Measurements from ENCODE around the gene CXCL10. TPM values are rescaled to one million over a fixed set of nuclear protein-coding genes. Genes with fewer than 3 reads are reported as not detected.

Gene CXCL10
- total RNA-seq, 2 donors from 2014 or later = 0.28 TPM; not detected in 1

DNA sequence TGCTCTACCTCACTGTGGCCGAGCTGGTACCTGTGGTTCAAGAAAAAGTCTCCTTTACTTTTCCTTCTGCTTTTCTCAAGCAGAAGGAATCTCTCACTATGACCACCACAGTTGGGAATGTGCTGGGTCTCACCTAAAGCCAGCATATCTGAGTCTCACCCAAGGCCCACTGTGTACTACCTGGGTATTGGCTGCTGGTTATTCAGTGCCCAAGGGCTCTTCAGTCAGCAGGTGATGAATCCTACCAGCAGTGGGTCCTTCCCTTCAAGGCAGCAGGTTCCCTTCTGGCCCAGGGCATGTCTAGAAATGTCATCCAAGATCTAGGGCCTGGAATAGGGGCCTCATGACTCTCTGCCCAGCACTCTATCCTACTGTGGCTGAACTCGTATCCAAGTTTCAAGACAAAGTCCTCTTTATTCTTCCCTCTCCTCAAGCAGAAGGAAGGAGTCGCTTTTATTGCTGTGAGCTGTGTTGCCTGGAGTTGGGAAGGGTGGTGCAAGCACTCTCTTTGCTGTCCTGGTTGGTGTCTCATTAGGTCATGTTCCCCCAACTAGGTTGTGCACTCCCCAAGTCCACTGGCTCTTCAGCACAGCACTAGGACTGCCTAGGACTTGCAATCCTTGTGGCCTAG is 6.1 kb downstream of the CXCL10 start:
- no peaks in the 10 kb centered on the region for H3K27me3 ChIP-seq
- H3K4me1 ChIP-seq = no peaks in the 10 kb centered on the region
- no peak overlapping the region for H3K4me3 ChIP-seq
- H3K27ac ChIP-seq = no peak overlapping the region
- no peak for DNase-seq (ENCODE audit: low spot score)
- no peaks in the 10 kb centered on the region for H3K9me3 ChIP-seq
- TF ChIP-seq, protein P1, sequence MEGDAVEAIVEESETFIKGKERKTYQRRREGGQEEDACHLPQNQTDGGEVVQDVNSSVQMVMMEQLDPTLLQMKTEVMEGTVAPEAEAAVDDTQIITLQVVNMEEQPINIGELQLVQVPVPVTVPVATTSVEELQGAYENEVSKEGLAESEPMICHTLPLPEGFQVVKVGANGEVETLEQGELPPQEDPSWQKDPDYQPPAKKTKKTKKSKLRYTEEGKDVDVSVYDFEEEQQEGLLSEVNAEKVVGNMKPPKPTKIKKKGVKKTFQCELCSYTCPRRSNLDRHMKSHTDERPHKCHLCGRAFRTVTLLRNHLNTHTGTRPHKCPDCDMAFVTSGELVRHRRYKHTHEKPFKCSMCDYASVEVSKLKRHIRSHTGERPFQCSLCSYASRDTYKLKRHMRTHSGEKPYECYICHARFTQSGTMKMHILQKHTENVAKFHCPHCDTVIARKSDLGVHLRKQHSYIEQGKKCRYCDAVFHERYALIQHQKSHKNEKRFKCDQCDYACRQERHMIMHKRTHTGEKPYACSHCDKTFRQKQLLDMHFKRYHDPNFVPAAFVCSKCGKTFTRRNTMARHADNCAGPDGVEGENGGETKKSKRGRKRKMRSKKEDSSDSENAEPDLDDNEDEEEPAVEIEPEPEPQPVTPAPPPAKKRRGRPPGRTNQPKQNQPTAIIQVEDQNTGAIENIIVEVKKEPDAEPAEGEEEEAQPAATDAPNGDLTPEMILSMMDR (IDR thresholded peaks at IDR 0.05) = no peak
- H3K36me3 ChIP-seq = no peaks in the 10 kb centered on the region

DNA sequence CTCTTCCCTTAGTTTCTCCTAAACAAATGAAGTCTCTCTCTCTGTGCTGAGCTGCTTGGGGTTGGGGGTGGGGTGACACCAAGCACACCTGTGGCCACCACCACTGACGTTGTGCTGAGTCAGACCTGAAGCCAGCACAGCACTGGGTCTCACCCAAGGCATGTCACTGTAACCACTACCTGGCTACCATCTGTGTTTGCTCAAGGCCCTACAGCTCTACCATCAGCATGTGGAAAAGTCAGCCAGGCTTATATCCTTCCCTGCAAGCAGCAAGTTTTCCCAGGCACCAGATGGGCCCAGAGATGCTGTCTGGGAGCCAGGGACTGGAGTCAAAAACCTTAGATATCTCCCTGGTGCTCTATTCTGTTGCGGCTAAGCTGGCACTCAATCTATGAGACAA is 6.9 kb downstream of the CXCL10 start:
- Histone ChIP-seq H3K4me1 (peaks cover 0 to 4% of the 10 kb centered on the region in 2 donors), H3K4me3 (no peak overlapping the region), H3K36me3 (no peaks in the 10 kb centered on the region), H3K27me3 (no peaks in the 10 kb centered on the region), H3K9me3 (no peaks in the 10 kb centered on the region), H3K27ac (no peak overlapping the region)
- TF ChIP-seq, protein P1 (IDR thresholded peaks at IDR 0.05) = no peak
- DNase-seq (ENCODE audit: low spot score) = no peak

DNA sequence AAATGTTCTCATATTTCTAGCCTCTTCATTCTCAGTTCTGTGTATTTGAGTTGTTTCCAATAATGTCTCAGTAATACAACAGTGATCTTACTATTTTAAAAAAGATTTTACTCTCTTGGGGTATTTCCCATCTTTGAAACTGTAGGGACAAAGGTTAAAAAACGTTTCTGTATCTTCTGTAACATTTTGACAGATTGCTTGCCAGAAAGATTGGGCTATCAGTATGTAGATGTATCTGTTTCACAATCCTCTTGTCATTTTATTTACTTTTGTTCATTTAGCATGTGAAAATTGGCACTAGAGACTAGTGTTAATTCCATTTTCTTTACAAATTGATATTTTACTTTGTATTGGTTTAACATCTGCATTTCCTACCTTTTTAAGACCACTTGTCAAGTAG is 9.8 kb downstream of the CXCL10 start:
- no peak overlapping the region for H3K4me3 ChIP-seq
- no peak for DNase-seq (ENCODE audit: low spot score)
- no peaks in the 10 kb centered on the region for H3K36me3 ChIP-seq
- H3K27me3 ChIP-seq = no peaks in the 10 kb centered on the region
- peaks cover 0 to 6% of the 10 kb centered on the region in 2 donors for H3K4me1 ChIP-seq
- H3K27ac ChIP-seq = no peak overlapping the region
- TF ChIP-seq, protein P1 (IDR thresholded peaks at IDR 0.05) = no peak
- no peaks in the 10 kb centered on the region for H3K9me3 ChIP-seq

DNA sequence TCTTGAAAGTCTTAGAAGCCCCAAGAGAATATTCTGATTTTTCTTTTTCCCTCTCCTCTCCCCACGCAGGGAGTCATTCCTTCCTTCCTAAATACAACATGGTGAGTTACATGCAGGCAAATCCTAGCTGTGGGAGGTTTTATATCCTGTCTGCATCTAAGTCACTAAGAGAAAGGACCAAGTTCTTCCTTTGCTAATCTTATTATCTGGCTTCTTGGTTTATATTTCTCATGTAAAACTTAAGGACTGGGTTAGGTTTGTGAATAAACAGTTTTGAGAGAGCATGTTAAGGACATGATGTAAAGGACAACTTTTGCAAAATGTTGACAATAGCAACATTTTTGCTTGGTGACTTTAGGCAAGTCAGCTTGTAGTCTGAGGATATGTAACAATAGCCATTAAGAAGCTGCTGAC is 10.9 kb downstream of the CXCL10 start:
- peak overlapping the region in 1 of 2 donors; percentile 22 for H3K4me3 ChIP-seq
- peaks cover 0 to 6% of the 10 kb centered on the region in 2 donors for H3K4me1 ChIP-seq
- H3K27ac ChIP-seq = peak overlapping the region; percentile 46 to 63
- H3K9me3 ChIP-seq = no peaks in the 10 kb centered on the region
- DNase-seq (ENCODE audit: low spot score) = no peak
- no peaks in the 10 kb centered on the region for H3K36me3 ChIP-seq
- no peaks in the 10 kb centered on the region for H3K27me3 ChIP-seq
- TF ChIP-seq, protein P1 (IDR thresholded peaks at IDR 0.05) = no peak

DNA sequence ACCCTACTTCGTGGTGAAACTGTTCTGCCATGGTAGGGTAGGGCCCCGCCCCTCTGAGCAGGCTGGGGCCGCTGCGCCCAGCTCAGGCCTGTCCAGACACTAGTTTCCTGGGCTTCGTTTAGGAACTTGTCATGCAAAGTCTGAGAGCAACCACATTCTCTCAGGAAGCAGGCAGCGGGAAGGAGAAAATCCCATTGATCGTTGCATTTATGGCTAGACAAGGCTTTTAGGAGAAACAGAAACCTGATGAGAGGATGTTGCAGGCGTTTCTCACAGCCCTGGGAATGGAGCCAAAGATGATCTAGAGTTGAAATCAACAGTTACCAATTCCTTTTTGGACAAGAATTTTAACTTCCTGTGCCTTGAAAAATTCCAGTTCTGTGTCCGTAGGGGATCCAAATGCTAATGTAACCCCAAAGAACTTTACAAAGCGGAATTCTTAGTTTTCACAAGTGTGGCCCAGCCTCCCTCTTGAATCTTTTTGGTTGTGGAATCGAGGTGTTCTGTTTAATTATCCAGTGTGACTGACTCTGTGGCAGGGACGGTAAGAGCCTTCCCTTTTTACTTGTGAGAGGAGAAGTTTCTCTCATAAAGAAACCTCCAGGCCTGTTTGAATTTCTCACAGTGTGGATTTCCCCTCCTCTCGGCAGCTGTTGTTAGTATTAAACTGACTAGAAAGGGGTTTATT is 11.5 kb downstream of the CXCL10 start:
- H3K9me3 ChIP-seq = no peaks in the 10 kb centered on the region
- H3K4me1 ChIP-seq = peaks cover 0 to 6% of the 10 kb centered on the region in 2 donors
- no peak for DNase-seq (ENCODE audit: low spot score)
- no peaks in the 10 kb centered on the region for H3K36me3 ChIP-seq
- H3K4me3 ChIP-seq = peak overlapping the region in 1 of 2 donors; percentile 22
- no peaks in the 10 kb centered on the region for H3K27me3 ChIP-seq
- H3K27ac ChIP-seq = peak overlapping the region; percentile 46 to 63
- TF ChIP-seq, protein P1 (IDR thresholded peaks at IDR 0.05) = no peak

Measured in right atrium auricular region (tissue), 2 donors.